ENCODE measurements around the gene ASB11. TPM values are rescaled to one million over a fixed set of nuclear protein-coding genes. Genes with fewer than 3 reads are reported as not detected.
"Not testable (repeated sequence)": the region's sequence is repeated elsewhere in the genome, so short reads cannot be mapped to it uniquely, and the experiment has no call there.

The ASB11 gene
- total and polyA plus RNA-seq, 5 donors: 34.2 to 92.4 (median 70.1) TPM

DNA sequence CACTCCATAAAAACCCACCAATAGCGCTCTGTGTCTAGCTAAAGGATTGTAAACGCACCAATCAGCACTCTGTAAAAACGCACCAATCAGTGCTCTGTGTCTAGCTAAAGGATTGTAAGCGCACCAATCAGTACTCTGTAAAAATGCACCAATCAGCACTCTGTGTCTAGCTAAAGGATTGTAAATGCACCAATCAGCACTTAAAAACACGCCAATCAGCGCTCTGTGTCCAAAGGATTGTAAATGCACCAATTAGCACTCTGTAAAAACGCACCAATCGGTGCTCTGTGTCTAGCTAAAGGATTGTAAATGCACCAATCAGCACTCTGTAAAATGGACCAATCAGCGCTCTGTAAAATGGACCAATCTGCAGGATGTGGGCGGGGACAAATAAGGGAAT, 42.2 kb downstream of the ASB11 start:
- H3K4me3 ChIP-seq (ENCODE audit: low read length); H3K27me3 ChIP-seq (ENCODE audit: control insufficient read depth, insufficient read depth); H3K9me3 ChIP-seq (ENCODE audit: control insufficient read depth, low read length); H3K4me1 ChIP-seq (ENCODE audit: control insufficient read depth, insufficient read depth, low read length); DNase-seq; ATAC-seq; H3K27ac ChIP-seq (ENCODE audit: low read length); intact Hi-C loops (cut with DNase I): not testable (repeated sequence)
- WGBS: 95% methylated on average over 10 of the region's 10 CpGs

DNA sequence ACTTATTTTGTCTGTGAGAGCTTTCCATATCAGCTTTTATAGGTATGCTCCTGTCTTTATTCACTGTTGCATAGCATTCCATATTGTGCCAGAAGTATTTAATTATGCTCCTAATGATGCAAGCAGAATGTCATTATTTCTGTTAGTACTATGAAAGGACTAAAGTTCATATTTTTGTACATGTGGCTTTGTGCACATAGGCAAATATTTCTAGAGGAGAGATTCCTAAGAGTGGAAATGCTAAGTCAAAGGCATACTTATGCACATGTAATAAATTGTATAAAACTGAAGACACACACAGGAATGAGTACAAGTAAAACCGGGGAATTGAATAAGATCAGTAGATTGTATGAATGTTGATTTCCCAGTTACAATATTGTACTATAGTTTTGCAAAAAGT, 43.7 kb downstream of the ASB11 start:
- H3K4me1 ChIP-seq (ENCODE audit: control insufficient read depth, insufficient read depth, low read length): no peaks in the 10 kb centered on the region
- no peak for DNase-seq
- no peaks in the 10 kb centered on the region for H3K27me3 ChIP-seq (ENCODE audit: control insufficient read depth, insufficient read depth)
- WGBS: 86% methylated on average over 1 of the region's 1 CpG
- H3K9me3 ChIP-seq (ENCODE audit: control insufficient read depth, low read length): no peaks in the 10 kb centered on the region
- intact Hi-C loops (cut with DNase I): no loop called here
- H3K4me3 ChIP-seq (ENCODE audit: low read length): no peak overlapping the region
- no peak for ATAC-seq
- H3K27ac ChIP-seq (ENCODE audit: low read length): no peak overlapping the region

DNA sequence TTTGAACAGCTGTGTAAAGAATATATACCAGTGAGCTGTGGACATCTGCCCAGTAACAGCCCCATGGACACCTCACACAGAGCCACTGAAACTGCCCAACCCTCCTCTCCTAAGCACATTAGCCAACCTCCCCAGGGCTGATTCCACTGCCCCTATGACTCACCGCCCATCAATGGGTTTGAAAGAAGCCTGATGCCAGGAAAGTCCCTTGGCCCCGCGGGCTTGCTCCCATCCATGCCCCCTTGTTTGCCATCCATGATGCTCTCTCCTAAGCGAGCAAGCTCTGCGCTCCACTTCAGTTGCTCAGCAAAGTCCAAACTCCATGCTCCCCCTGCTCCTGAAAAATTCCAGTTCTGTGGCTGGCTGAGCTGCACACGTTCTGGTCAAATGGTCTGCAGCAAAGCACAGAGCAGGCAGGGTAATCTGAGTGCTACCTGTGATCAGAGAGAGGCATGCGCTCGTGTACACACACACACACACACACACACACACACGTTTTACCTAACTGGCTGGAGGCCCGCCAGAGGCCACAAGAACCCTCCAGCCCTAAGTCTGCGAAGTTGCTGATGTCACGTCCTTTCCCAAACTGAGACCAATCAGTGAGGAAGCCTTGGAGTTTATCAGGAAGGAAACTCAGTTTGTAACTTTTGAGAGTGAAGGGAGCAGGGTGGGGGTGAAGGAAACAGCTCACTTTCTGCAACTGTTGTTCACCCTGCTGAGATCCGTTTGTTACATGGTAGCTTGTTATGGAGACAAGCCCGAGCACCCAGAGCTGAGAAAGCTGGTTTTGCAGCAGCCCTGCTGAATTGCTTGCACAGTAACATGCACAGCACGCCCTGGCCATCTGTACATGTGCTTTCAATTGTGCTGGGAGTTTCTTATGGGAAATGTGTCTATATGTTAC, 45.6 kb downstream of the ASB11 start, which contains the start of gene ASB9:
Gene ASB9 (minus strand): TSS at position 466 of the 904 bp plus-strand sequence. CDS start 209 bp downstream, at position 257.
- ATAC-seq (peak; percentile 69 to 90), DNase-seq (peak in 2 of 3 donors; percentile 29 to 71)
- Histone ChIP-seq H3K27ac (ENCODE audit: low read length) (peak within 1 kb of the TSS; percentile 50), H3K4me1 (ENCODE audit: control insufficient read depth, insufficient read depth, low read length) (no peaks in the 10 kb centered on the region), H3K4me3 (ENCODE audit: low read length) (peak within 1 kb of the TSS; percentile 39), H3K27me3 (ENCODE audit: control insufficient read depth, insufficient read depth) (no peaks in the 10 kb centered on the region), H3K9me3 (ENCODE audit: control insufficient read depth, low read length) (no peaks in the 10 kb centered on the region)
- intact Hi-C loops (cut with DNase I): no loop called here
- 16% methylated on average over 15 of the region's 15 CpGs for WGBS

DNA sequence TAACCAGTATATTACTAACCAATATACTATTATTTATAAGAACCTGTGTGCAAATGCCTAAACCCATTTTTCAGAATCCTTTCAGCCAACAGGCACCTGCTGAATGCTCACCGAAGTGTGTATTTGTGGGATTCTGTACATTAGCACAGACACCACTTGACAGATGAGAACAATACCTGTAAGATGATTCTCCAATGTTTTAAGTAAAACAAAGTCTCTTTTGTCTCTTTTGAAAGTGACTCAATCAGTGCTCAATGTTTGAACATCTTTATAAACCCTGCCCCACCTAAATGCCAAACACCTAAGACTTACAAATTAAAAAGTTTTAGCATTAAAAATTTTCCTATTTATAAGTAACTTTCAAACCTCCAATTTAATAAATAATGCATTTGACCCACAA, 46.3 kb downstream of the ASB11 start:
- no peak for DNase-seq
- Histone ChIP-seq H3K4me3 (ENCODE audit: low read length) (no peak overlapping the region), H3K27ac (ENCODE audit: low read length) (no peak overlapping the region), H3K4me1 (ENCODE audit: control insufficient read depth, insufficient read depth, low read length) (no peaks in the 10 kb centered on the region), H3K27me3 (ENCODE audit: control insufficient read depth, insufficient read depth) (no peaks in the 10 kb centered on the region), H3K9me3 (ENCODE audit: control insufficient read depth, low read length) (no peaks in the 10 kb centered on the region)
- intact Hi-C loops (cut with DNase I): no loop called here
- no peak for ATAC-seq
- WGBS: 97% methylated on average over 1 of the region's 1 CpG

DNA sequence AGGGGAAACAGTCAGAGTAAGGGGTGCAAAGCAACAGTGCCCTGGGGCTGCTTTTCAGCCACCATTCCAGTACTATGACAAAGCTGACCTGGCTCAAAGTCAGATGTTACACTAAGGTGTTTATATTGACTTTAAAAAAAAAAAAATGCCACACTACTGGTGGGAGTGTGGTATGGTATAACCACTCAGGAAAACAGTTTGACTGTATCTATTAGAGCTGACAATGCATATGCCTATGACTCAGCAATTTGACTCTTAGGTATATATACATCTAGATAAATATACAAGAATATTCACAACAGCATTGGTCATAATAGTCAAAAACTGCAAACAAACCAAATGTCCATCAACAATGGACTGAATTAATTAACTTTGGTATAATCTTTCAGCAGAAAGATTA, 60.6 kb downstream of the ASB11 start:
- H3K27me3 ChIP-seq (ENCODE audit: control insufficient read depth, insufficient read depth): no peaks in the 10 kb centered on the region
- DNase-seq (no peak), ATAC-seq (no peak)
- no peak overlapping the region for H3K4me3 ChIP-seq (ENCODE audit: low read length)
- H3K4me1 ChIP-seq (ENCODE audit: control insufficient read depth, insufficient read depth, low read length): no peaks in the 10 kb centered on the region
- H3K27ac ChIP-seq (ENCODE audit: low read length): no peak overlapping the region
- no peaks in the 10 kb centered on the region for H3K9me3 ChIP-seq (ENCODE audit: control insufficient read depth, low read length)
- intact Hi-C loops (cut with DNase I): no loop called here

DNA sequence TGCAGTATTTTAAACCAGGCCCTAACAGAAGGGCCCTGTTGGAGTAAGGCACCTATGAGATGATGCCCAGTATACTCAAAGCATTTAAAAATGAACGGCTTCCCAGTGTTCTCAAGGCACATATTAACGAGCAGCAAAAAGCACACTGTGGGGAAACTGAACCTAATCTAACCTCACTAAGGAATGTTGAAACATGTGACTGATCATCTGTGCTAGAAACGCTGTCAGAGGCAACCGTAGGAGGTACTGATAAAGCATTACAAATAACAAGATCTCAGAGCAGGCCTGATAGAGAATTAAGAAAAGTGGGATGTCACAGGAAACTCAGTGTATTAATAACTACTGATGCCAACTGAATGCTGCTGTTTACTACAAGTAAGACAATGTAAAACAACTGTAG, 69.5 kb downstream of the ASB11 start:
- no peak overlapping the region for H3K4me3 ChIP-seq (ENCODE audit: low read length)
- intact Hi-C loops (cut with DNase I): loop anchor here in 1 of 4 donors (10.0 kb wide), 1 partner anchor 1201 kb away; no protein-coding TSS in a partner anchor
- ATAC-seq (no peak), DNase-seq (no peak)
- H3K27ac ChIP-seq (ENCODE audit: low read length): no peak overlapping the region
- no peaks in the 10 kb centered on the region for H3K4me1 ChIP-seq (ENCODE audit: control insufficient read depth, insufficient read depth, low read length)
- 34% methylated on average over 4 of the region's 4 CpGs for WGBS
- H3K9me3 ChIP-seq (ENCODE audit: control insufficient read depth, low read length): no peaks in the 10 kb centered on the region
- no peaks in the 10 kb centered on the region for H3K27me3 ChIP-seq (ENCODE audit: control insufficient read depth, insufficient read depth)

DNA sequence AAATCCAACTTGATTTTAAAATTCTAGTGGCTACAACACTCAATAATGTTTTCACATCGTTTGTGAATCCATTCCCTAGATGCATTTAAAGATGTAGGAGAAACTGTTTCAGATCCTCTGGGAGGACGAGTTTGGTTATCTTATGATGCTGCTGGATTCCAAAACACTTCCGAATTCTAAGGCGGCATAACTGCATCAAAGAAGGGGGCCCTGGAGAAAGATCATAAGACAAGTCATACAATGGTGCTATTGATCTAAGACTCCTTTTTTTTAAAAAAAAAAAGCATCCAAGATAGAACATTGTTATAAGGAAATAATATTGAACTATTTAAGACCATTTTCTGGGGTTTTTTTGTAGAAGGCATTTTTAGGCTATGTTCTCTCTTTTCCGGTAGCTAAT, 71.0 kb downstream of the ASB11 start:
- WGBS: 71% methylated on average over 5 of the region's 5 CpGs
- Histone ChIP-seq H3K4me1 (ENCODE audit: control insufficient read depth, insufficient read depth, low read length) (no peaks in the 10 kb centered on the region), H3K4me3 (ENCODE audit: low read length) (no peak overlapping the region), H3K27ac (ENCODE audit: low read length) (no peak overlapping the region), H3K9me3 (ENCODE audit: control insufficient read depth, low read length) (no peaks in the 10 kb centered on the region), H3K27me3 (ENCODE audit: control insufficient read depth, insufficient read depth) (no peaks in the 10 kb centered on the region)
- DNase-seq (no peak), ATAC-seq (no peak)
- intact Hi-C loops (cut with DNase I): loop anchor here in 2 of 4 donors (5.0 to 10.0 kb wide), 2 partner anchors 1200 to 1202 kb away; no protein-coding TSS in a partner anchor

DNA sequence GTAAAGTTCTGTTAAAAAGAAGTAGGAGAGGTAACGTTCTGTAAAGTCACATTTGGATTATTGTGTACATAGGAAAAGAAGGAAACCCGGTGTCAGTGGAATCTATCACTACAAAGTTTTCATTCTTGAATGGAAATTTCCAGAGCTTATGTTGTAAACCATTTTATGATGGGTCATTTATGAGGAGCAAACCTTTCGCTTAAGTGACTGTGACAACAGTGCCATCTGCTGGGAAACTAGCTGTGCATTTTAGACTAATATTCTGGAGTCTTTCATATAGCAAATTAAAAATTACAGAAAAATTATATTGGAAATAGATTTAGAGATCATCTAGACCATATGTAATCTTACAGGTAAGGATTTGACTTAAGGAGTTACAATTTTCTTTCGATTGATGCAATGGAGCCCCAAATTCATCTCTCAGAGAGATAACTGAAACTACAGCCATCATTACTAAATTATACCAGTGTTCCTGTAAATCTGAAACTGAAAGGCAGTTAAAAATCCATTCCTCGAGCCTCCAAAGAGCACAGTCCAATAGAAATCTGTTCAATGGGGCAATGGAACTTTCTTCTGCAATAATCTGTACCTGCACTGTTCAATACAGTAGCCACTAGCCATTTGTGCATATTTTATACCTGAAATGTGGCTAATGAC, 72.4 kb downstream of the ASB11 start:
- ATAC-seq: no peak
- H3K27me3 ChIP-seq (ENCODE audit: control insufficient read depth, insufficient read depth): no peaks in the 10 kb centered on the region

DNA sequence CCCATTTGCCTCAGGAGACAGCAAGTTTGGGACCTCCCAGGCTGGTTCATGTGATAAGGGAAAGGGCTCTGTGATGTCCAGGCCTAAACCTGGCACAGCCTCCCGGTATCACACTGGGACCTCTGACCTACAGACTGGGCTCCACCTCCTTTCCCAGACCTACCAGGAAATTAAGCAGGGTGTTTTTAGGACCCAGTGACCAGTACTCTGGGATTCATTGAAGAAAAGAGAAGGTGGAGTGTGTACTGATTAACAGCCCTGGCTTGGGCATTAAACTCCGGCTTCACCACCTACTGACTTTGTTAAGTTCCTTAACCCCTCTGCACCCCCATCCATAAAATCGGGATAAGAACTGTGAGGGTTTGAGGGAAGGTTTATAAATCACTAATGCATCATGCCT, 74.1 kb downstream of the ASB11 start:
- H3K27ac ChIP-seq (ENCODE audit: low read length): no peak overlapping the region
- no peak overlapping the region for H3K4me3 ChIP-seq (ENCODE audit: low read length)
- intact Hi-C loops (cut with DNase I): loop anchor here in 2 of 4 donors (5.0 to 10.0 kb wide), 2 partner anchors 1196 to 1199 kb away; no protein-coding TSS in a partner anchor
- no peaks in the 10 kb centered on the region for H3K9me3 ChIP-seq (ENCODE audit: control insufficient read depth, low read length)
- DNase-seq: no peak
- H3K4me1 ChIP-seq (ENCODE audit: control insufficient read depth, insufficient read depth, low read length): no peaks in the 10 kb centered on the region
- ATAC-seq: peak in 1 of 2 donors; percentile 64
- 38% methylated on average over 3 of the region's 3 CpGs for WGBS
- H3K27me3 ChIP-seq (ENCODE audit: control insufficient read depth, insufficient read depth): no peaks in the 10 kb centered on the region

More for the DNA sequence above, 72.4 kb downstream of the ASB11 start:
- intact Hi-C loops (cut with DNase I): loop anchor here in 2 of 4 donors (5.0 to 10.0 kb wide), 2 partner anchors 1198 to 1201 kb away; no protein-coding TSS in a partner anchor
- Histone ChIP-seq H3K9me3 (ENCODE audit: control insufficient read depth, low read length) (no peaks in the 10 kb centered on the region), H3K4me1 (ENCODE audit: control insufficient read depth, insufficient read depth, low read length) (no peaks in the 10 kb centered on the region), H3K4me3 (ENCODE audit: low read length) (no peak overlapping the region), H3K27ac (ENCODE audit: low read length) (no peak overlapping the region)
- DNase-seq: no peak
- 17% methylated on average over 5 of the region's 5 CpGs for WGBS

DNA sequence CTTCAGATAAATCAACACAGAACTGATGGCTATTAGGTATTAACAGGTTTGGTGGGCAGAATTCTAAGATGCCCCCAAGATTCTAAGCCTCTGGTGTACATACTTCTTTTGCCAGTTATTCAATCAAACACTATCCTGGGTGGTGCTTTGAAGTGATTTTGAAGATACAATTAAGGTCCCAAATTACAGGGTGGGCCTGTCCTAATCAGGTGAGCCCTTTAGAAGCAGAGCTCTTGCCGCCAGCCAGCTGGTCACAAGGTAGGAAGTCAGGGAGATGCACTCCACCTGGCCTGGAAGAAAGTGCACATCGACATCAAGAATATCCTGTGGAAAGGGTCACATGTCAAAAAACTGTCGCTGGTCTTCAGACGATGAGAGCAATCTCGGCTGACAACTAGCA, 75.0 kb downstream of the ASB11 start:
- Histone ChIP-seq H3K9me3 (ENCODE audit: control insufficient read depth, low read length) (no peaks in the 10 kb centered on the region), H3K4me3 (ENCODE audit: low read length) (no peak overlapping the region), H3K4me1 (ENCODE audit: control insufficient read depth, insufficient read depth, low read length) (no peaks in the 10 kb centered on the region), H3K27ac (ENCODE audit: low read length) (no peak overlapping the region), H3K27me3 (ENCODE audit: control insufficient read depth, insufficient read depth) (no peaks in the 10 kb centered on the region)
- DNase-seq: no peak
- intact Hi-C loops (cut with DNase I): loop anchor here in 2 of 4 donors (5.0 to 10.0 kb wide), 2 partner anchors 1196 to 1198 kb away; no protein-coding TSS in a partner anchor
- 89% methylated on average over 5 of the region's 5 CpGs for WGBS
- no peak for ATAC-seq

DNA sequence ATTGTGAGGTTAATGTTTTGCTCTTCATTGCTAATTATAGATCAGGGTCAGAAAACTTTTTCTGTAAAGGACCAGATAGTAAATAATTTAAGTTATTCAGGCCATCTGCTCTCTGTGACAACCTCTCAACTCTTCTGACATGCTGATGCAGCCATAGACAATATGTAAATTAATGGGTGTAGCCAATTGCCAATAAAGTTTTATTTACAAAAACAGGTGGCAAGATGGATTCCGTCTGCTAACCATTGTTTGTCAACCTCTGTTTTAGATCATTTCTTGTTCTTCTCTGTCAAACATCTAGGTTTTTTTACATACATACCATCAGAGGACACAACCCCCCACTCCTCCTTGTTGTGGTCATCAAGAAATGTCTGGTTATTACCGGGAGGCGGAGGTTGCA, 79.3 kb downstream of the ASB11 start:
- DNase-seq (no peak), ATAC-seq (no peak)
- Histone ChIP-seq H3K27ac (ENCODE audit: low read length) (no peak overlapping the region), H3K27me3 (ENCODE audit: control insufficient read depth, insufficient read depth) (no peaks in the 10 kb centered on the region), H3K9me3 (ENCODE audit: control insufficient read depth, low read length) (no peaks in the 10 kb centered on the region), H3K4me1 (ENCODE audit: control insufficient read depth, insufficient read depth, low read length) (no peaks in the 10 kb centered on the region), H3K4me3 (ENCODE audit: low read length) (no peak overlapping the region)
- intact Hi-C loops (cut with DNase I): no loop called here
- WGBS: 97% methylated on average over 3 of the region's 3 CpGs
